Measurements from ENCODE around the gene UBE2D3.
"Not testable (repeated sequence)": the region's sequence is repeated elsewhere in the genome, so short reads cannot be mapped to it uniquely, and the experiment has no call there.

The UBE2D3 gene

GRCh38 chr4:102823897-102824296 is 3.5 kb downstream of the UBE2D3 start:
- peak overlapping the region; percentile 32 to 41 for H3K4me3 Mint-ChIP-seq

DNA sequence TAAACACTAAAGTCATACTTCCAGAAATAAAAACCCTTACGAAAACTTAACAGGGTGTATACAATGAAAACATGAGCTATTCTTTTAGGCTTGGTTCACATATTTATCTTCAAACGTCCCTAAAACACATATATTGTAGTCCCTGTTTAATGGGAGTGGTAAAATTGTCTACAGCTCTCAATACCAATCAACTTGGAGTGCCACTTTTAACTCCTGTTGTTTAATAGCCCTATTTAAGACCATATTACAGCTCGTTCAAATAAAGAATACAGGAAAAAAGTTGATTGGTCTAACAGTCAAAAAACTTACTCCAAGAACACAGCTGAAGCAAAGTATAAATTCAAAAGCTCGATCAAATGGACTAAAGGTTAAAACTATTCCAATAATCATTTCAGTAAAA is 3.9 kb downstream of the UBE2D3 start:
- H3K4me1 Mint-ChIP-seq = peaks cover 28 to 57% of the 10 kb centered on the region in 2 donors

More at GRCh38 chr4:102823897-102824296, 3.5 kb downstream of the UBE2D3 start:
- Mint-ChIP-seq H3K4me1 (peaks cover 25 to 55% of the 10 kb centered on the region in 2 donors), H3K36me3 (peaks cover 21 to 29% of the 10 kb centered on the region in 2 donors), H3K9me3 (no peaks in the 10 kb centered on the region), H3K27ac (no peak overlapping the region), H3K27me3 (no peaks in the 10 kb centered on the region)
- no peak for DNase-seq
- ATAC-seq (replicated peaks) = no peak

DNA sequence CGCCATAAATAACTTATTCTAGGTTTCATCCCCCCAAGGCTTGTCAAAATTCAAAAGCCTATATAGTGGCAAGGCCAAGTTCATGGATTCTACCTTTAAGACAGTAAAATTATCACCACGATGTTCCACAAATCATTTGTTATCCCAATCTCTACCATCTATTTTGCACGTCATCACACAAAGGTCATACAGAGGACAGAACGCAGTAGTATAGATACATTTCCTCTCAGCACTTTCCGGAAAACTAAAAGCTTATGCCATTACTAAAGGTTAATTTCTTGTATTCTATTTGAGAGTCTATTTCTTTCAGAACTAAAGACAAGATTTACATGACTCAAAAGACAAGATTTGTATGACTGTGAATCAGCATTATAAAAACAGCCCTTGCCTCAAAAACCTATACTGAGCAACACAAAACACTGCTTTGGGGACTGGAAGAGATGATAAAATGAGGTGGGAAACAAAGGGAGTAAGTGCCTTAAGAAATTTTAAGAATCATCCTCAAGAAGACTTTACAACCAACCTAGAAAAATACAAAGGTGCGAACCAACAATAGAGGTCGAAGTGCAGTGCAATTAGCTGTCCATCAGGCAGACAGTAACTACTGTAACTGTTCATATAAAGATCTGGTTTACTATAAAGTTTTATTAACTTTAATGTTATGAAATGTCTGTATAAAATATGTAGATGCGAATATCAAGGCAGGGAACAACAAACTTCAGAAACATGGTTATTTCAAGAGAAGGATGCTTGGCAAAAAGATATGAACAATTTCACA is 7.6 kb downstream of the UBE2D3 start:
- ATAC-seq (replicated peaks) (no peak), DNase-seq (no peak)
- Mint-ChIP-seq H3K27me3 (no peaks in the 10 kb centered on the region), H3K4me1 (peaks cover 41 to 82% of the 10 kb centered on the region in 2 donors), H3K9me3 (no peaks in the 10 kb centered on the region), H3K36me3 (peaks cover 25 to 48% of the 10 kb centered on the region in 2 donors), H3K4me3 (peak overlapping the region; percentile 23 to 61), H3K27ac (peak overlapping the region; percentile 44)

More for the DNA sequence above, 3.9 kb downstream of the UBE2D3 start:
- no peaks in the 10 kb centered on the region for H3K27me3 Mint-ChIP-seq
- H3K4me3 Mint-ChIP-seq = peak overlapping the region; percentile 32 to 41
- no peaks in the 10 kb centered on the region for H3K9me3 Mint-ChIP-seq
- H3K27ac Mint-ChIP-seq = no peak overlapping the region
- no peak for DNase-seq
- peaks cover 21 to 33% of the 10 kb centered on the region in 2 donors for H3K36me3 Mint-ChIP-seq
- no peak for ATAC-seq (replicated peaks)

DNA sequence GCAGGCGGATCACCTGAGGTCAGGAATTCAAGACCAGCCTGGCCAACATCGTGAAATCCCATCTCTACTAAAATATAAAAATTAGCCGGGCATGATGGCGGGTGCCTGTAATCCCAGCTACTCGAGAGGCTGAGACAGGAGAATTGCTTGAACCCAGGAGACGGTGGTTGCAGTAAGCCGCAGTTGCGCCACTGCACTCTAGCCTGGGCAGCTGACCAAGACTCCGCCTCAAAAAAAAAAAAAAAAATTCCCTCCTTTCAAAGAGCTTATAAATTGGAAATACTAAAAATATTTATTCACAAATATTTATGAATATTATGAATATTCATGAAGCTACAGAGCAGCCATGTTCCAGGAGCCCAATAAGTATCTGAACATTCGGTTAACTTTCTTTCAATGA is 8.3 kb downstream of the UBE2D3 start:
- H3K27ac Mint-ChIP-seq = peak overlapping the region; percentile 37
- DNase-seq; H3K4me3 Mint-ChIP-seq; ATAC-seq (replicated peaks); H3K9me3 Mint-ChIP-seq; H3K27me3 Mint-ChIP-seq: not testable (repeated sequence)
- H3K36me3 Mint-ChIP-seq = peaks cover 28 to 49% of the 10 kb centered on the region in 2 donors
- peaks cover 43 to 86% of the 10 kb centered on the region in 2 donors for H3K4me1 Mint-ChIP-seq

GRCh38 chr4:102817613-102818268 is 9.6 kb downstream of the UBE2D3 start:
- ATAC-seq (replicated peaks) = peak in 1 of 2 donors; percentile 36
- Mint-ChIP-seq H3K36me3 (peaks cover 30 to 45% of the 10 kb centered on the region in 2 donors), H3K27me3 (no peaks in the 10 kb centered on the region), H3K4me1 (peaks cover 45 to 84% of the 10 kb centered on the region in 2 donors), H3K9me3 (no peaks in the 10 kb centered on the region), H3K27ac (peak overlapping the region; percentile 47), H3K4me3 (no peak overlapping the region)
- DNase-seq = no peak

- ATAC-seq (replicated peaks) (no peak), DNase-seq (no peak)
- H3K9me3 Mint-ChIP-seq = no peaks in the 10 kb centered on the region
- peak overlapping the region; percentile 15 for H3K27ac Mint-ChIP-seq
- peaks cover 42 to 83% of the 10 kb centered on the region in 2 donors for H3K4me1 Mint-ChIP-seq
- no peaks in the 10 kb centered on the region for H3K27me3 Mint-ChIP-seq
- peaks cover 26 to 42% of the 10 kb centered on the region in 2 donors for H3K36me3 Mint-ChIP-seq
- peak overlapping the region in 1 of 2 donors; percentile 22 for H3K4me3 Mint-ChIP-seq
These were observed 10.2 kb downstream of the UBE2D3 start for GRCh38 chr4:102817021-102817605.

- Mint-ChIP-seq H3K9me3 (no peaks in the 10 kb centered on the region), H3K36me3 (peaks cover 30 to 51% of the 10 kb centered on the region in 2 donors)
These were observed 11.4 kb downstream of the UBE2D3 start for GRCh38 chr4:102815981-102816380.

DNA sequence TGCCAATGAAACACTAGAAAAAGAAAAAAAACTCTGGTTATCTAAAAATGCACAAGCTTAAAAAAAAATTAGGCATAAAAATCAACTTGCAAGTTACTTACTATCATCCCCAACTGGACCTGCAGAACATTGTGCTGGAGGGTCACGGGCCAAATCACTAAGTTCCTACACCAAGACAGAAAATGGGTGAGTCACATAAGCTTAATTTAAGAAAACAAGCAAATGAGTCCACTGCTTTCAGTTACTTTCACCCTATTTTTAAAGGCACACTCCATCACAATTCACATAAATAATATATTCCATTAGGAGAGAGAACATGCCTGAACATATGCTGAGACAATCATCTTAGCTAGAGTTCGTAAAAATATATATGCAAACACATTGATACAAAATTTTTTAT is 17.7 kb downstream of the UBE2D3 start:
- Mint-ChIP-seq H3K9me3 (no peaks in the 10 kb centered on the region), H3K36me3 (peaks cover 26 to 45% of the 10 kb centered on the region in 2 donors), H3K4me1 (peaks cover 29 to 69% of the 10 kb centered on the region in 2 donors), H3K4me3 (no peak overlapping the region), H3K27me3 (no peaks in the 10 kb centered on the region), H3K27ac (peak overlapping the region; percentile 73)
- ATAC-seq (replicated peaks) (no peak), DNase-seq (no peak)

More at GRCh38 chr4:102815981-102816380, 11.4 kb downstream of the UBE2D3 start:
- peaks cover 47 to 83% of the 10 kb centered on the region in 2 donors for H3K4me1 Mint-ChIP-seq
- H3K27ac Mint-ChIP-seq = no peak overlapping the region
- ATAC-seq (replicated peaks) = no peak
- no peaks in the 10 kb centered on the region for H3K27me3 Mint-ChIP-seq
- DNase-seq = no peak
- H3K4me3 Mint-ChIP-seq = no peak overlapping the region

DNA sequence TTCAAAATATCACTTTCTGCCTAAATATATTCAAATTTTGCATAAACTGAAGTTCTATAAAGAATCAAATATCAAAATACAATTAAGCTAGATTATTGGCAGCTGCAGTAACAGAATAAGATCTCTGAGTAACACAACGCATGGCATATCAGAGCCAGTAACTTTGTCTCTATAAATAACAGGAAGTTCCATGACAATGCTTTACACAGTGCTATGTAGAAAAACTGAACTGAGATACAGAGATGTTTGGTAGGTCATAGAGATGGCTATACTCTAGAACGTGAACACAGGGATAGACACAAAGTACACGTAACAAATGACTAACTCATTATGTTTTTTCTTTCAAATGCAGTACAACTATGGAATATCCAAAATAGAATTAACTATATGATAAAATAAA is 18.2 kb downstream of the UBE2D3 start:
- DNase-seq (no peak), ATAC-seq (replicated peaks) (peak; percentile 92 to 99)
- Mint-ChIP-seq H3K4me1 (peaks cover 27 to 65% of the 10 kb centered on the region in 2 donors), H3K27ac (peak overlapping the region; percentile 32), H3K27me3 (no peaks in the 10 kb centered on the region), H3K36me3 (peaks cover 23 to 41% of the 10 kb centered on the region in 2 donors), H3K9me3 (no peaks in the 10 kb centered on the region), H3K4me3 (peak overlapping the region in 1 of 2 donors; percentile 4)

- H3K4me1 Mint-ChIP-seq = peaks cover 26 to 55% of the 10 kb centered on the region in 2 donors
- no peak overlapping the region for H3K4me3 Mint-ChIP-seq
- peaks cover 24 to 50% of the 10 kb centered on the region in 2 donors for H3K36me3 Mint-ChIP-seq
- ATAC-seq (replicated peaks) (no peak), DNase-seq (no peak)
- H3K27me3 Mint-ChIP-seq = no peaks in the 10 kb centered on the region
- no peaks in the 10 kb centered on the region for H3K9me3 Mint-ChIP-seq
- no peak overlapping the region for H3K27ac Mint-ChIP-seq
These were observed 19.3 kb downstream of the UBE2D3 start for GRCh38 chr4:102808009-102808408.

DNA sequence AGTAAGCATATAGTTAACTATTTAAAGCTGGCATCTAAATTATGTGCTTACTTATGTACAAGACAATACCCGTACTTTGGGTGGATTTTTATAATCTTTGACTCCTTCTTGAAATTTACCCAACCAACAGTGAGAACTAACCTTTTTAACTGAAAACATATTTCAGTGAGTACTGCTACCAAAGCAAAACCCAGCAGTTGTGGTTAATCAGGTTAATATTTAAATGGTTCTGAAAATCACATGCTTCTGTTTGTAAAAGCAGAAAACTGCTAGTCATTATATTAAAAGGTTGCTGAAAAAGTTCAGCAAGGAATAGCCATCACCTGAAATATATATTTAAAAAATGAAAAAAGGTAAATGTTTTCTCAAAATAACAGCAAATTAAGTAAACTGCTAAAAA is 20.0 kb downstream of the UBE2D3 start:
- H3K36me3 Mint-ChIP-seq = peaks cover 28 to 52% of the 10 kb centered on the region in 2 donors
- no peak for DNase-seq
- H3K27me3 Mint-ChIP-seq = no peaks in the 10 kb centered on the region
- ATAC-seq (replicated peaks) = no peak
- peaks cover 28 to 52% of the 10 kb centered on the region in 2 donors for H3K4me1 Mint-ChIP-seq
- no peak overlapping the region for H3K4me3 Mint-ChIP-seq
- peak overlapping the region; percentile 9 for H3K27ac Mint-ChIP-seq
- no peaks in the 10 kb centered on the region for H3K9me3 Mint-ChIP-seq

DNA sequence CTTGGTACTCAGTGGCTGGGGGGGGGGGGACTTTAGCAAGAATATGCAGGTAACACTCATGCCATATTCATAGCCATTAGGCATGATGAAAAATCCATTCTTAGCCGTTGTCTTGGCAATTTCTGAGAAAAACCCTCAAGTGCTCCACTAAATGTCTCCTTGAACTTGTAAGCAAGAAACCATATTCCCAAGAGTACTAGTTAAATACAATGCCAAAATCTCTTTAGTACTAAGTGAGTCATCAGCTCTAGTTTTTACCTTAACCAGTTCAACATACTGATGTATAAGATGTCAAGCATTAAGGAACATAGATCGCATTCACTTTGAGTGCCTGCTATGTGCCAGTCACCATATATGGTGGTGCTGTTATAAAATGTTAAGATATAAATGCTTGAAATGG is 27.5 kb downstream of the UBE2D3 start:
- no peaks in the 10 kb centered on the region for H3K27me3 Mint-ChIP-seq
- peaks cover 8 to 9% of the 10 kb centered on the region in 2 donors for H3K4me1 Mint-ChIP-seq
- no peak overlapping the region for H3K4me3 Mint-ChIP-seq
- no peak for ATAC-seq (replicated peaks)
- H3K36me3 Mint-ChIP-seq = peaks cover 31 to 46% of the 10 kb centered on the region in 2 donors
- no peak overlapping the region for H3K27ac Mint-ChIP-seq
- no peaks in the 10 kb centered on the region for H3K9me3 Mint-ChIP-seq
- no peak for DNase-seq

- no peaks in the 10 kb centered on the region for H3K27me3 Mint-ChIP-seq
- no peak overlapping the region for H3K27ac Mint-ChIP-seq
- H3K4me3 Mint-ChIP-seq = no peak overlapping the region
- no peak for DNase-seq
- no peak for ATAC-seq (replicated peaks)
- H3K36me3 Mint-ChIP-seq = peaks cover 38 to 55% of the 10 kb centered on the region in 2 donors
- peaks cover 4 to 8% of the 10 kb centered on the region in 2 donors for H3K9me3 Mint-ChIP-seq
- peaks cover 6 to 20% of the 10 kb centered on the region in 2 donors for H3K4me1 Mint-ChIP-seq
These were observed 32.4 kb downstream of the UBE2D3 start for GRCh38 chr4:102794999-102795398.

GRCh38 chr4:102792361-102792936 is 34.9 kb downstream of the UBE2D3 start:
- Mint-ChIP-seq H3K4me3 (no peak overlapping the region), H3K9me3 (peaks cover 4 to 8% of the 10 kb centered on the region in 2 donors), H3K36me3 (peaks cover 34 to 49% of the 10 kb centered on the region in 2 donors), H3K27me3 (no peaks in the 10 kb centered on the region), H3K4me1 (peaks cover 6 to 25% of the 10 kb centered on the region in 2 donors), H3K27ac (peak overlapping the region; percentile 31)
- ATAC-seq (replicated peaks) (peak in 1 of 2 donors; percentile 10), DNase-seq (no peak)

All from stimulated activated naive B cell treated with anti-CD40 and anti-IgM and Interleukin-4, amounts not matched to agents 10 μg/mL and 1 μg/mL and 100 μg/mL, for 72 hours (primary cell).